Measurements from ENCODE around the gene COPS7B. TPM values are rescaled to one million over a fixed set of nuclear protein-coding genes. Genes with fewer than 3 reads are reported as not detected.

Gene COPS7B
- total and polyA plus RNA-seq, 4 donors = 8.7 to 13.5 (median 10.3) TPM

DNA sequence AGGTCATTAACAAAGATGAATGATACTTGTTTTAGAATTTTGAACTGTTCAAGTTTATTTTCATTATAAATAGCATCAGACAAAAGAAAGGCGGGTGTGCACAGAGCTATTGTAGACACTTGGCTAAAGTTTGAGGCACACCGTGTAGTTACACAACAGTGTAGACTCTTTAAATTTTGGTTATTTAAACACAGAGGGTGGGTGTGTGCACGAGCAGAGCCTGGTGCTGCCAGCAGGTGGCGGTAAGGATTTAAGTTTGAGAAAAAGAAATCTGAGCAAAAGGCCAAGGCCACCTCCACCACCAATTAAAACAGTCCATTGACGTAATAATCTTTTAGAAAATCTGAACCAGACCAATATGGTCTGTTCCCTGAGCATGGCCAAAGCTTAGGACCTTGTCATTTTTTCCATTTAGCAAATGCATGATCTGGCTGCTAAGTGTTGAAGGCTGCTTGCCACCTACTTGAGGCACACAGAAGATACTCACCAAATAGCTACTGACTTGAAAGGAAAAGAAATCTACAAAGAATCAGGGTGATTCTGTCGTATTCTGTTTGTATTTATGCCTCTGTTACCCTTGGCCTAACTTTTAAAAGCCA lies 14.3 kb downstream of the COPS7B start:
- H3K9me3 ChIP-seq (ENCODE audit: control insufficient read depth in 4 of 4, low read length in 3 of 4) = no peaks in the 10 kb centered on the region
- no peak for TF ChIP-seq YY1 (IDR thresholded peaks at IDR 0.05)
- no peak for TF ChIP-seq TAF1 (conservative IDR thresholded peaks at IDR 0.05)
- TF ChIP-seq SP1 (IDR thresholded peaks at IDR 0.05) = peak; percentile 45
- TF ChIP-seq HNF4A (conservative IDR thresholded peaks at IDR 0.05) = peak; percentile 47 to 75
- TF ChIP-seq RAD21 (IDR thresholded peaks at IDR 0.05) = peak; percentile 63 to 75
- peak in 1 of 2 donors; percentile 27 for TF ChIP-seq JUND (IDR thresholded peaks at IDR 0.05)
- no peak for TF ChIP-seq NR2F2 (IDR thresholded peaks at IDR 0.05)
- TF ChIP-seq RXRA (IDR thresholded peaks at IDR 0.05) = peak in 1 of 2 donors; percentile 29
- TF ChIP-seq, protein P1, sequence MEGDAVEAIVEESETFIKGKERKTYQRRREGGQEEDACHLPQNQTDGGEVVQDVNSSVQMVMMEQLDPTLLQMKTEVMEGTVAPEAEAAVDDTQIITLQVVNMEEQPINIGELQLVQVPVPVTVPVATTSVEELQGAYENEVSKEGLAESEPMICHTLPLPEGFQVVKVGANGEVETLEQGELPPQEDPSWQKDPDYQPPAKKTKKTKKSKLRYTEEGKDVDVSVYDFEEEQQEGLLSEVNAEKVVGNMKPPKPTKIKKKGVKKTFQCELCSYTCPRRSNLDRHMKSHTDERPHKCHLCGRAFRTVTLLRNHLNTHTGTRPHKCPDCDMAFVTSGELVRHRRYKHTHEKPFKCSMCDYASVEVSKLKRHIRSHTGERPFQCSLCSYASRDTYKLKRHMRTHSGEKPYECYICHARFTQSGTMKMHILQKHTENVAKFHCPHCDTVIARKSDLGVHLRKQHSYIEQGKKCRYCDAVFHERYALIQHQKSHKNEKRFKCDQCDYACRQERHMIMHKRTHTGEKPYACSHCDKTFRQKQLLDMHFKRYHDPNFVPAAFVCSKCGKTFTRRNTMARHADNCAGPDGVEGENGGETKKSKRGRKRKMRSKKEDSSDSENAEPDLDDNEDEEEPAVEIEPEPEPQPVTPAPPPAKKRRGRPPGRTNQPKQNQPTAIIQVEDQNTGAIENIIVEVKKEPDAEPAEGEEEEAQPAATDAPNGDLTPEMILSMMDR (IDR thresholded peaks at IDR 0.05; ENCODE audit: low read depth, low read length, missing input control) = peak; percentile 82
- TF ChIP-seq, protein P2, sequence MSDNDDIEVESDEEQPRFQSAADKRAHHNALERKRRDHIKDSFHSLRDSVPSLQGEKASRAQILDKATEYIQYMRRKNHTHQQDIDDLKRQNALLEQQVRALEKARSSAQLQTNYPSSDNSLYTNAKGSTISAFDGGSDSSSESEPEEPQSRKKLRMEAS (IDR thresholded peaks at IDR 0.05) = no peak
- H3K9ac ChIP-seq (ENCODE audit: low read depth in 1 of 2, low read length in 2 of 2) = no peak overlapping the region
- peaks cover 11 to 51% (median 37%) of the 10 kb centered on the region in 4 donors for H3K36me3 ChIP-seq (ENCODE audit: control insufficient read depth in 4 of 4, insufficient read depth in 3 of 4, low read depth in 1 of 4, low read length in 3 of 4)
- peaks cover 0 to 8% (median under 1%) of the 10 kb centered on the region in 4 donors for H3K4me1 ChIP-seq (ENCODE audit: control insufficient read depth in 4 of 4, insufficient read depth in 4 of 4, low read length in 3 of 4)
- DNase-seq (ENCODE audit: low spot score) = peak; percentile 61
- no peaks in the 10 kb centered on the region for H3K27me3 ChIP-seq (ENCODE audit: control insufficient read depth in 4 of 4, insufficient read depth in 4 of 4, low read length in 3 of 4)
- no peak overlapping the region for H3K4me3 ChIP-seq (ENCODE audit: low read depth in 1 of 3, low read length in 3 of 3)
- 45% methylated on average over 6 of the region's 6 CpGs for WGBS
- no peak overlapping the region for H3K27ac ChIP-seq (ENCODE audit: low read depth in 1 of 2, low read length in 2 of 2)

DNA sequence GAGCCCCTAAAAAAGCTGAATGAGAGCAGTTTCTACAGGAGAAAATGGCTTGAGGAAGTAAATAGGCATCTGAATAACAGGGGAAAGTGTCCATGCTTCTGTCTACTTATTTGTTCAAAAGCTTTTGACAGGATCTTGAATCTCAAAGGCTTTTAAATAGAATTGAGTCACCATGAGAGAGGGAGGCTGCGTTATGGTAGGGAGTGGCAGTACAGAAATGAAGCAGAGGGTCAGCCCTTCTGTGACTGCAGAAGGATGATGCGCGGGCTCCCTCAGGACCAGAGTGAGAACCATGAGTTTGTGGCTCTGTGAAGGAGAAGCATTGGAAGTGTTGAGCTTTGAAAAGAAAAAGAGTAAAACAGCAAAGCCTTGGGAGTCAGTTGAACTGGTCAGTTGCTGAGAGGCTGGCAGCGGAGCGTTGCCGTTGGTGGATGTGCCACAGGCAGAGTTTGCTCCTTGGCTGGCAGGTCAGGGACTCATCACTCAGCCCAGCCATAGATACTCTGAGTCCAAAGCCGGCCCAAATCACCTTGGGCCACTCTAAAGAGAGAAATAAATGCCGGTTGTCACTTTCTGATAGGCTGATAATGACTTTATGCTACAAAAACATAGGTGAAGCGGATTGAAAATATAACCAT lies 17.4 kb downstream of the COPS7B start:
- H3K27me3 ChIP-seq (ENCODE audit: control insufficient read depth in 4 of 4, insufficient read depth in 4 of 4, low read length in 3 of 4) = no peaks in the 10 kb centered on the region
- no peak for TF ChIP-seq GABPA (IDR thresholded peaks at IDR 0.05 in 1 of 2, conservative IDR thresholded peaks at IDR 0.05 in 1 of 2)
- H3K4me3 ChIP-seq (ENCODE audit: low read depth in 1 of 3, low read length in 3 of 3) = no peak overlapping the region
- no peak overlapping the region for H3K27ac ChIP-seq (ENCODE audit: low read depth in 1 of 2, low read length in 2 of 2)
- H3K9me3 ChIP-seq (ENCODE audit: control insufficient read depth in 4 of 4, low read length in 3 of 4) = no peaks in the 10 kb centered on the region
- H3K4me1 ChIP-seq (ENCODE audit: control insufficient read depth in 4 of 4, insufficient read depth in 4 of 4, low read length in 3 of 4) = peaks cover 0 to 4% (median 0%) of the 10 kb centered on the region in 4 donors
- 98% methylated on average over 9 of the region's 9 CpGs for WGBS
- DNase-seq (ENCODE audit: low spot score) = no peak
- H3K36me3 ChIP-seq (ENCODE audit: control insufficient read depth in 4 of 4, insufficient read depth in 3 of 4, low read depth in 1 of 4, low read length in 3 of 4) = peaks cover 8 to 51% (median 34%) of the 10 kb centered on the region in 4 donors
- no peak overlapping the region for H3K9ac ChIP-seq (ENCODE audit: low read depth in 1 of 2, low read length in 2 of 2)

DNA sequence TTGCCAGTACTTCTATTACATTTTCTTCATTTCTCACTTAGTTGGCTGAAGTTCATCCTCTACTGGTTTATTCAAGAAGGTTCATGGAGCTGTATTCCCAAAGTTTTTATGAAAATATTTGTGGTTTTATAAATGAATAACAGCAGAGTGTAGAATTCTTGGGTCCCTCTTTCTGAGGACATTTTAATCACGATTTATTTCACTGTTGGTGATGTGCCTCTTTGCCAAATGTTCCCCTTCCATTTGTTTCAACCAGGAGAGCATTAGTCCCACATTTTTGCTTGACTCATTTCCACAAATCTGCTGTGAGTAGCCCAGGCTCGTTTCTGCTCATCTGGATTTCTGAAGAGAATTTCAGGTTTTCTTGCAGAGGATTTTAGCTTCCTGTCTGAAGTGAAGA lies 20.8 kb downstream of the COPS7B start:
- DNase-seq (ENCODE audit: low spot score) = no peak
- WGBS = 91% methylated on average over 2 of the region's 2 CpGs
- H3K36me3 ChIP-seq (ENCODE audit: control insufficient read depth in 4 of 4, insufficient read depth in 3 of 4, low read depth in 1 of 4, low read length in 3 of 4) = peaks cover 8 to 54% (median 33%) of the 10 kb centered on the region in 4 donors
- TF ChIP-seq JUND (IDR thresholded peaks at IDR 0.05) (no peak), TAF1 (conservative IDR thresholded peaks at IDR 0.05) (no peak), GABPA (IDR thresholded peaks at IDR 0.05 in 1 of 2, conservative IDR thresholded peaks at IDR 0.05 in 1 of 2) (no peak), SP1 (IDR thresholded peaks at IDR 0.05) (no peak), FOXA2 (IDR thresholded peaks at IDR 0.05) (no peak), HNF4A (conservative IDR thresholded peaks at IDR 0.05) (no peak), EGR1 (IDR thresholded peaks at IDR 0.05; ENCODE audit: low read depth in 2 of 2) (no peak), NR2F2 (IDR thresholded peaks at IDR 0.05) (no peak), YY1 (IDR thresholded peaks at IDR 0.05) (no peak), FOXA1 (IDR thresholded peaks at IDR 0.05) (no peak)
- TF ChIP-seq, protein P1 (IDR thresholded peaks at IDR 0.05; ENCODE audit: low read depth, low read length, missing input control) = no peak
- TF ChIP-seq, protein P3, sequence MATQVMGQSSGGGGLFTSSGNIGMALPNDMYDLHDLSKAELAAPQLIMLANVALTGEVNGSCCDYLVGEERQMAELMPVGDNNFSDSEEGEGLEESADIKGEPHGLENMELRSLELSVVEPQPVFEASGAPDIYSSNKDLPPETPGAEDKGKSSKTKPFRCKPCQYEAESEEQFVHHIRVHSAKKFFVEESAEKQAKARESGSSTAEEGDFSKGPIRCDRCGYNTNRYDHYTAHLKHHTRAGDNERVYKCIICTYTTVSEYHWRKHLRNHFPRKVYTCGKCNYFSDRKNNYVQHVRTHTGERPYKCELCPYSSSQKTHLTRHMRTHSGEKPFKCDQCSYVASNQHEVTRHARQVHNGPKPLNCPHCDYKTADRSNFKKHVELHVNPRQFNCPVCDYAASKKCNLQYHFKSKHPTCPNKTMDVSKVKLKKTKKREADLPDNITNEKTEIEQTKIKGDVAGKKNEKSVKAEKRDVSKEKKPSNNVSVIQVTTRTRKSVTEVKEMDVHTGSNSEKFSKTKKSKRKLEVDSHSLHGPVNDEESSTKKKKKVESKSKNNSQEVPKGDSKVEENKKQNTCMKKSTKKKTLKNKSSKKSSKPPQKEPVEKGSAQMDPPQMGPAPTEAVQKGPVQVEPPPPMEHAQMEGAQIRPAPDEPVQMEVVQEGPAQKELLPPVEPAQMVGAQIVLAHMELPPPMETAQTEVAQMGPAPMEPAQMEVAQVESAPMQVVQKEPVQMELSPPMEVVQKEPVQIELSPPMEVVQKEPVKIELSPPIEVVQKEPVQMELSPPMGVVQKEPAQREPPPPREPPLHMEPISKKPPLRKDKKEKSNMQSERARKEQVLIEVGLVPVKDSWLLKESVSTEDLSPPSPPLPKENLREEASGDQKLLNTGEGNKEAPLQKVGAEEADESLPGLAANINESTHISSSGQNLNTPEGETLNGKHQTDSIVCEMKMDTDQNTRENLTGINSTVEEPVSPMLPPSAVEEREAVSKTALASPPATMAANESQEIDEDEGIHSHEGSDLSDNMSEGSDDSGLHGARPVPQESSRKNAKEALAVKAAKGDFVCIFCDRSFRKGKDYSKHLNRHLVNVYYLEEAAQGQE (IDR thresholded peaks at IDR 0.05) = no peak
- TF ChIP-seq, protein P4, sequence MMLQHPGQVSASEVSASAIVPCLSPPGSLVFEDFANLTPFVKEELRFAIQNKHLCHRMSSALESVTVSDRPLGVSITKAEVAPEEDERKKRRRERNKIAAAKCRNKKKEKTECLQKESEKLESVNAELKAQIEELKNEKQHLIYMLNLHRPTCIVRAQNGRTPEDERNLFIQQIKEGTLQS (IDR thresholded peaks at IDR 0.05) = no peak

More for the DNA sequence above, 20.8 kb downstream of the COPS7B start:
- H3K27ac ChIP-seq (ENCODE audit: low read depth in 1 of 2, low read length in 2 of 2) = no peak overlapping the region
- H3K9me3 ChIP-seq (ENCODE audit: control insufficient read depth in 4 of 4, low read length in 3 of 4) = no peaks in the 10 kb centered on the region
- H3K27me3 ChIP-seq (ENCODE audit: control insufficient read depth in 4 of 4, insufficient read depth in 4 of 4, low read length in 3 of 4) = no peaks in the 10 kb centered on the region
- no peak overlapping the region for H3K4me3 ChIP-seq (ENCODE audit: low read depth in 1 of 3, low read length in 3 of 3)
- no peaks in the 10 kb centered on the region for H3K4me1 ChIP-seq (ENCODE audit: control insufficient read depth in 4 of 4, insufficient read depth in 4 of 4, low read length in 3 of 4)
- H3K9ac ChIP-seq (ENCODE audit: low read depth in 1 of 2, low read length in 2 of 2) = no peak overlapping the region
